CD4-positive, alpha-beta T cell treated with Interleukin-17A for 1 hour (primary cell): ENCODE results near the gene PANK1.

Experiments
- DNase-seq: peaks from one replicate; pipeline ENCODE4 v3.0.0-alpha.2; 2020

Gene PANK1

GRCh38 chr10:89644967-89645741 is at the start of gene PANK1:
PANK1 (minus strand) TSS chr10:89645242; CDS start chr10:89644891, 351 bp downstream.
- DNase-seq = peak; percentile 71

GRCh38 chr10:89693176-89693575 is 48.1 kb upstream of the PANK1 start:
- DNase-seq = no peak

GRCh38 chr10:89692416-89692815 is 47.4 kb upstream of the PANK1 start:
- DNase-seq = no peak

DNA sequence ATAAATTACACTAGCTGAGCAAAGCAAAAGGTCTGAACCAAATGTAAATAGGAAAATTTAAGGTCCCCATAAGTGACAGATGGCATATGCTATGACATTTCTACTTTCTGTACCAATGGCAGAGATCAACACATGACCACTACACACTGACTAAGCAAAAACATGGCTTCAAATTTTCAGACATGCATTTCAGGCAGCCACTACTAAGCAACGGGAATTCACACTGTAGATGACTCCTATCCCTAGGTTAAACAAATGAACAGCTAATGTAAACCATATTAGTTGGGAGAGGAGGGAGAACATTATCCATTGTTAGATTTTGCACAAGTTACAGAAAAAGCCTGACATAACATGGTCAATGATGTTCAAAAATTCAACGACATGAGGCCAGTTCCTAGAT is 45.0 kb upstream of the PANK1 start:
- no peak for DNase-seq

DNA sequence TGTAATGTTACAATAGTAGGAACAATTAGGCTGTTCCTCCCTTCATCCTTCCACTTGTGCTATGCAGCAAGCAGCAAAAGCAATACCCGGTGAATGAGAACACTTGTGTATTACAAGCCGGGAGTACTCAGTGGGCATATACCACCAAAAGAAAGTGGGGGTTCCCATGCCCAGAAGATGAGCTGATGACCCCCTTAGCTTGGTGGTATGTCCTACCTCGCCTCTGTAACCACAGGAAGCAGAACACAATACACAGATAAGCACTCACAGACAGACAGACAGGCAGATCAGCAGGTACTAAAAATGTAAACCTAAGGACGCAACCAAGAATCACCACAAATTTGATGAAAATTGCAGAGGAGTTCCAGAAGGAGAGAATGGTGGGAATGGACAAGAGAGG is 40.9 kb upstream of the PANK1 start:
- no peak for DNase-seq

DNA sequence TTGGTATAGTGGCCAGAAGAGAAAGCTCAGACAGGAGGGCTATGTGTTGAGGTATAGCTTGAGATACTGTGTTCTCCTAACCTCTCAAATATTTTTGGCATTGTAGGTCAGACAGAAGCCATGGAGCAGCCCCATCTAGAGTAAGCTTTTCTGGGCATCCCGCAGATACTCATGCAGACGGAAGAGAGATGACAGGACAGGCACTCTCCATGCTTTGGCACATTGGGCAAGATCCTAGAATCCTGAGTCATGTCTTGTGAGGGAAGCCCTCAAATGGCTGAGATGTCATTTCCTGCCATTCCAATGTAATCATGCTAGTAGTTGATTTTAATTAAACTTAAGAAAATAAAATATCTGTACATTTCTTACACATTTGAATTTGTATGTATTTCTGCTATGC is 39.6 kb upstream of the PANK1 start:
- DNase-seq = no peak

- DNase-seq = no peak
These were observed 38.8 kb upstream of the PANK1 start for GRCh38 chr10:89683883-89684282.

DNA sequence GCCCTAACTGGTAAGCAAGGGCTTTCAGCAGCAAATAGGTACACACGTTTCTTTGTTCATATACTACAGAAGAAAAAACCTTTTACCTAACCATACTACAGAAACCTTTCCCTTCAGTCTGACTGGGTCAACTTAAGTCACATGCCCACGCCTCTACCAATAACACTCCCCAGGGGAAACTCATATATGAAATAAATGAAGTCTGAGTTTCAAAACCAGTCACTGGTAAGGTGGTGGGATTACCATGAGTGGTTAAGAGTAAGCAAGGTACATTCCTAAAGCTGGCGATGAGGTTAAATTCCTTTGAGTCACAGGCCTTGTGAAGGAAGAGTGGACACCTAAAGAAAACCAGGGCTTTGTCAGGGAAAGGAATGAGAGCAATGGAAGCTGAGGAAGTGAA is 34.9 kb upstream of the PANK1 start:
- DNase-seq = no peak

DNA sequence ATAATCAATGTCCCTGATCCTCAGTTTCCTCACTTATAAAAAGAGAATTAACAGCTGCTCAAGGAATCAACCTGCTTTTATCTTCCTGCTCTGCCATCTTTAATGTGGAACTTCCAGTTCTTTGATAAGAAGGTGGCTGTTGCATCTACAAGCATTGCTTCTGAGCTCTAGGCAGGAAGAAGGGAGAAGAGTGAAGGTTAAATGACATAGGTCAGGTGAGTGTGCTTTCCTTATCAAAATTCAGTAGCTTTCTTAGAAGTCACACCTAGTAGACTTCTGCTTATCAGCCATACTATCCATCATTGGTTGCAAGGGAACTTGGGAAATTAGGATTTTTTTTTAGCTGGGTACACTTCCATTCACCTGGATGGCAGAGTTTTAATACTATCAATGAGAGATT is 32.3 kb upstream of the PANK1 start:
- no peak for DNase-seq

- no peak for DNase-seq
These were observed 25.9 kb upstream of the PANK1 start for GRCh38 chr10:89670926-89671325.

- no peak for DNase-seq
These were observed 24.9 kb upstream of the PANK1 start for GRCh38 chr10:89669985-89670384.

DNA sequence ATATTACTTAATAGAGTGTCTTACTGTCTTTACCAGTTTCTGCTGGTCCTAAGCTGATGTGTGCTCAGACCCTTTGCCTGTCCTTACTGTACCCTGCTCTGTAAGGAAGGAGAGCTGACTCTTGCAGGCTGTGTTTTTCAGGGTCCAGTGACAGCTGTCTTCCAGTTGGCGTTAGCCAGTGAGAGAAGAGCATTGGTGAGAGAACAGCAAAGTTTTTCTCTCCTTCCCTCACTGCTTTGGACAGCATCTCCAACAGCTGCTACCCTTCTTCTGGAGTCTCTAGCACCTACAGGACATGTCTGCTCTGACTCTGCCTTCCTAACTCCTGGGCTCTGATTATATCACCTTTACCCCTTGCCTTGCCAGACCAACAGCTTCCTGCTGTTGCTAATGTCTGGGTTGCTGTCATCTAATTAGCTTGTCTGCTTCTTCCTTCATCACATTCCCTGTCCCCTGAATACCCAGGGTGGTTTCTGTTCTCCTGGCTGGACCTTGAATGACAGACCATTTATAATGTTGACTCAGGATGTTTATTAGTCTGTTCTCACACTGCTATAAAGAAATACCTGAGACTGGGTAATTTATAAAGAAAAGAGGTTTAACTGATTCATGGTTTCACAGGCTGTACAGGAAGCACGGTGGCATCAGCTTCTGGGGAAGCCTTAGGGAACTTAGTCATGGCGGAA is 23.5 kb upstream of the PANK1 start:
- no peak for DNase-seq

- DNase-seq = no peak
These were observed 21.1 kb upstream of the PANK1 start for GRCh38 chr10:89666138-89666537.

GRCh38 chr10:89665302-89665701 is 20.3 kb upstream of the PANK1 start:
- no peak for DNase-seq

DNA sequence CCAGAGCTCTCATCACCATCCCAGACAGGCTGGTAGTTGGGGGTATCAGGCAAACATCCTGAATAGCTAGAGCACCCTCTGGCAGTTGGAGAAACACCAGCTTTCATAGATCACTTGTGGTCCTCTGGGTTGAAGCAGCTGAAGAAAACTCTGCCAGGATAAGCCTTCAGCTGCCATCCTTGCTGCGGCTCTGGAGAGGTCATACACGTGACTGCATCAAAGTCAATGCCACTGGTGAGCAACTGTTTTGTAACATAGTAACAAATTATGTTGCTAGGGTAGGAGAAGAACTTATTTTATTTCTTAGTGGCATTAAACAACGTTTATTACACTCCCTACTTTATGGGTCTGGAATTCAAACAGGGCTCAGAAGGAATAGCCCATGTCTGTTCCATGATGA is 19.2 kb upstream of the PANK1 start:
- DNase-seq = no peak

DNA sequence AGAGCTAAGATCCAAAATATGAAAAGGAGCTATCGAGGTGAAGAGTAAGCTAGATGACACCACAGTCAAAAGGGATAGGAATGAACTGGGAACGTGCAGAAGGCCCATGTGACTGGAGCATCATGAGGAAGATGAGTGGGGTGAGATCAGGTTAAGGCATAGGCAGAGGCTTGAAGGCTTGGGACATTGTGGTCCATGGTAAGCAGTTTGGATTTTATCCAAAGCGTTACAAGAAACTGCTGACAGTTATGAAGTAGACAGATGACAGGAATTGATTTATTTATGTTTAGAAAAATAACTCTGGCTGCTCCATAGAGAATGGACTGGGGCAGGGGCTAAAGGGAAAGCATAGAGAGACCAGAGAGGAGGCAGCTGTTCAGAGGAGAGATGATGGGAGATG is 18.1 kb upstream of the PANK1 start:
- no peak for DNase-seq

DNA sequence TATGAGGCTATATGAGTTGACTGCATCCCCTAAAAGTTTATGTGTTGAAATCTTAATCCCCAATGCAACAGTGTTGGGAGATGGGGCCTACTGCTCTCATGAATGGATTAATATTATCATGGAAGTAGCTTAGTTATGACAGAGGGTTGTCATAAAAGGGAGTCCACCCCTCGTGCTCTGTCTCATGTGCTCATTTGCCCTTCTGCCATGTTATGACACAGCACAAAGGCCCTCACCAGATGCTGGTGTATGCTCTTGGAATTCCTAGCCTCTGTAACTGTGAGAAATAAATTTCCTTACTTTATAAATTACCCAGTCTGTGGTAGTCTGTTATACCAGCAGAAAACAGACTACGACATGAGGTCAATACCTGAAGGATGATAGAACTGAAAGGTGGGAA is 17.6 kb upstream of the PANK1 start:
- no peak for DNase-seq

DNA sequence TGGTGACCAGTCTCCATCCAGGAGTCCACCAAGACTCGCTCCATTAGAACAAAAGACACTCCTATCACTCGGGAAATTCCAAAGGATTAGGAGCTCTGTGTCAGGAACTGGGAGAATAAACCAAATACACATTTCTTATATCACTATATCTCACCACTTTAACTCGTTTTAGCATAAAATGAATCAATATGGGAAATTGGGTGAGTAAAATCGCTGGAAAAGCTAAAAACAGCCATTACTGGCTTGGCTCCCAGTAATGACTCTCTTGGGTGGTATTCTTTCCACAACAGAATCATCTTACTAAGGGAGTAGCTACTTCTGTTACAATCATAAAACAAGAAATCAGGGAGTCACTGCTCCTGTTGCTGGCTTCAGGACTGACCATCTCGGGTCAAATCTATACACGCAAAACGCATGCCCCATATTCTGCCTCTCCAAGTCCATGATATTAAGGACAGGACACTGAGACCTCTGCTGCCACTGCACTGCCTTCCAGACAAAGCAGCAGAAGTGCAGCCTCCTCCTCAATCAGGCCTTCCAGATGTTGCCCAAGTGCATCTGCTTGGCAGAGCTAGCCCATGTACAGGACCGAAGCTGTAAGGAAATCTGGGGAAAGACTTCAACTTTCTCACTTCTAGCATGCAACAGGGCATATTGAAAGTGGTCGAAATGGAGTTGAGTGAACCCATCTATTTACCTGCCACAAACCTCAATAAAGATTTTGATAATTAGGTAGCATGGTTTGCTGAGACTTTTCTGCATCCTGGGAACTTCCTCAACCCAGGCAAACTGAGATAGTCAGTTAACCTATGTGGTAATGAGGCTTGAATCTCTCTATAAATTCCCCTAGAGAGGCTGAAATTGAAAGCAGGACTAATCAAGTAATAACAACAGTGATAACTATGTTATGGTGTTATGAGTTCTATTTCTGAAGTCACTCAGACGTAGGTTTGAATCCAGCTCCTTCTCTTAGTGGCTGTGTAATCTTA is 14.4 kb upstream of the PANK1 start:
- DNase-seq = no peak

DNA sequence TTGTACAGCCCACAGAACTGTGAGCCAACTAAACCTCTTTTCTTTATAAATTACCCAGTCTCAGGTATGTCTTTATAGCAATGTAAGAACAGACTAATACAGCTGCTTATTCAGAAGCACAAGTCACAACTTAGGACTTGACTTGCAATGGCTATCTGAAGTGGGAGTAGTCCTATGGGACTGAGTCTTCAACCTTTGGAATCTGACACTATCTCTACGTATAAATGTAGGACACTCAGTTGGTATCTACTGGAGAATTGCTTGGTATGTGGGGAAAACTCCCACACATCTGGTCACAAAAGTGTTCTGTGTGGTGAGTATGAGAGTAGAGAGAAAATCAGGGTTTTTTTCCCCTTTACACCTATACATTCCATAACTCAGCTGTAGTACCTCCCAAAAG is 12.3 kb upstream of the PANK1 start:
- no peak for DNase-seq

DNA sequence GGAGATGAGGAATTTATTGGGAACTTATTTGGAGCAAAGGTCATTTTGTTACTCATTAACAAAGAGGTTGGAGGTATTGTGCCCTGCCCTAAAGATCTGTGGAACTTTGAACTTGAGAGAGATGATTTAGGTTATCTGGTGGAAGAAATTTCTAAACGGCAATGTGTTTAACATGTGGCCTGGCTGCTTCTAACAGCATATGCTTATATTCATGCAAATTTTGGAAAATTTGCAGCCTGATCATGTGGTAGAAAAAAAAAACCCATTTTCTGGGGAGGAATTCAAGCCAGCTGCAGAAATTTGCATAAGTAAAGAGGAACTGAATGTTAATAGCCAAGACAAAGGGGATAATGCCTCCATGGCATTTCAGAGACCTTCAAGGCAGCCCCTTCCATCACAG is 10.7 kb upstream of the PANK1 start:
- DNase-seq = no peak

- no peak for DNase-seq
These were observed 8.4 kb upstream of the PANK1 start for GRCh38 chr10:89653410-89653869.

GRCh38 chr10:89652806-89653370 is 7.8 kb upstream of the PANK1 start:
- no peak for DNase-seq
